UCSD-AML1 (cell line): Measurements from ENCODE around the gene TCERG1L.
"Not testable (repeated sequence)": the region's sequence is repeated elsewhere in the genome, so short reads cannot be mapped to it uniquely, and the experiment has no call there.

Experiments used
- DNase-seq: peaks from one replicate; lab custom pipeline; 2025; ENCODE audit not compliant: unreplicated experiment; lab: John Stamatoyannopoulos, UW

TCERG1L gene

DNA sequence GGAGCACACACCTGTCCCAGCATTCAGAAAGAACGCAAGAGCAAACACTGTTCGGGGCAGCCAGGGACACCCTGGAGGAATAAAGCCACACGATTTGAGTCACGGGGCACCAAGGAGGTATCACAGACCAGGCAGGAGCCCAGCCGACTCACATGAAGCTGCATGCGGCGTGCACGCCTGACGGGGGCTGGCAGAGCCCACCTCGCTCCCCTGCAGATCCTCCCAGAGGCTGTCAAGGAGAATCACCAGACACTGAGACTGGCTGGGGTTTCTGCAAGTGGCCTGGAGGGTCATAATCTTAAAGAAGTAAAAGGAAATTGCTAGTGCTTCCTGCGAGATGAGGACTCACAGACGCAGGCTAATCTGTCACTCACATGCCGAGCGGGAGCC is 61.6 kb downstream of the TCERG1L start:
- no peak for DNase-seq

DNA sequence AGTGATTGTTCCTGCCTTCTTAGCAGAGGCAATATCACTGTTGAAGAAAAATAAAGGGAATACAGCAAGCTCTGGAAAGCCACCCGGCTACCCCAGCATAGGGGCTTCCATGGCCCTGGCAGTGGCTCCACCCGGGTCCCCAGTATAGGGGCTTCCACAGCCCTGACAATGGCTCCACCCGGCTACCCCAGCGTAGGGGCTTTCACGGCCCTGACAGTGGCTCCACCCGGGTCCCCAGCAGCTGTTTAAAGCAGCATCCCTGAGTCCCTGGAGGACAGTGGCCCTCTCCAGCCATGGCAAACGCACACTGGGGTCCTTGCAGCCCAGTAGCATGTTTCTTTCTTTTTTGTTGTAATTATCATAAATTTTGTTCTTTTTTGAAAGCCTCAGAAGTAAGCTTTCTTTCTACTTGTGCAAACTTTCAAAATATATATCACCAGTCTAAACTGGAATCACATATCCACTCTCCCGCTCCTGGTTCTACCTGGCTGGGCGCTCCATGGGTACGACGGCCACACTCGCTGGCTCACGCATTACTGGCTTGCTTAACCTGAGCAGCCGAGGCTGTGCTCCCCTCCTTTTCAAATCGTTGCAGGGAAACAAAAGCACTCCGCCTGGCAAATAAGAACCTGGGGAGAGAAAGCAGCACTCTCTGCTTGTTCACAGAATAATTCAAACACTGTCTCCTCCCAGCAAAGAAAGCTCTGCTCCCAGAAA is 62.1 kb downstream of the TCERG1L start:
- no peak for DNase-seq

DNA sequence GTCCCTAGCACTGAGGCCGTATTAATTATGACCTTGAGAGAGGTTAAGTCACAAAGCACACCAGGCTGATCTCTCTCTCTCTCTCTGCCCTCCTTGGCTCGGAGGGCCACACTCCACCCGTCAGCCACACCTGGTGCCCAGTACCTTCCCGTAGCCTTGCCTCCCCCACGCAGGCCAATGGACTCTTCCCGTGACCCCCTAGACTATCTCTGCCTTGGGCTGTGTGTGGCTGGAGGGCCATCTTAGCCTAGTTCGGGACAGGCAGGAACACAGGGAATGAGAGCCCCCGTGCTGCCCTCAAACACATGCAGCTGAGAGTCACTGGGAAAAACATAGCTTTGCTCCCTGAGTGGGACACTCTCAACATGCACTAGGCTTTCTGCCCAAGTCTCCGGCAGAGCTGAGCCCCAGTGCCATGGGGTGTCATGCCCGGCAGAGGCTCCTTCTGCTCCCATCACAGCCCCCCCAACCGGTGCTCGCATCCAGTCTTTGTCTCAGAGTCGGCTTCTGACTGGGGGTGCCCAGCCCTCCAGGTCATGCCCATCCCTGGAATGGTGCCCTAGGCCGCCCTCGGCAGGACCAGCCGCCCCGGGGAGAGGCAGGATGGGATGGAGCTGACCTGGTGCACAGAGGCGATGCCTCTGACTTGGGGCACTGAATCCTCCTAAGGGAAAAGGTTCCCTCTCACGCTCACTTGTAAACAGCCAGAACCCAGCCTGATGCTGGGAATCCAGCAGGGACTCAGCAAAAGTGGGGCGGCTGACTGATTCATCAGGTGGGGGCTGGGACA is 63.0 kb downstream of the TCERG1L start:
- no peak for DNase-seq

DNA sequence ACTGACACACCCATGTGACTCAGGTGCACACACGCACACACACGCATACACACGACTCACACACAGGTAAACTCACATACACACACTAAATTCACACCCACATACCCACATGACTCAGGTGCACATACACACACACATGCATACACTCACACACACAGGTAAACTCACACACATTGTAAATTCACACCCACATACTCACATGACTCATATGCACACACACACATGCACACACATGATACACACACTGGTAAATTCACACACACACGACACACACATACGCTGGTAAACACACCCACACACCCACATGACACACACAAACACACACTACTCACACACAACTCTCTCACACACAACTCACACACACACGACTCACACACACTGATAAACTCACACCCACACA is 63.6 kb downstream of the TCERG1L start:
- no peak for DNase-seq

DNA sequence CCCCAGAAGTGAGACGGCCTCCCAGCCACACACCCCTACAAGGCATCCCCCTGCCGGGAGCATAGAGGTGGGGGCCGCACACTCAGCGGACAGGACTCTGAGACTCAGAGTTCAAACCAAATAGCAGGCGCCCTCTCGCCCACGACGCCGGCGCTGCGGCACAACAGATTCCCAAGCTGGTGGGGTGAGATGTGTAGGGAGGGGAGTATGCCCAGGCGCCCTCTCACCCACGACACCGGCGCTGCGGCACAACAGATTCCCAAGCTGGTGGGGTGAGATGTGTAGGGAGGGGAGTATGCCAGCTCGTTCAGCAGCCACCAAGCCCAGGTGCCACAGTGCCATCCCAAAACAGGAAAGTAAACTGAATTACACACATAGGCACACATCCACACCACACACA is 64.7 kb downstream of the TCERG1L start:
- no peak for DNase-seq

DNA sequence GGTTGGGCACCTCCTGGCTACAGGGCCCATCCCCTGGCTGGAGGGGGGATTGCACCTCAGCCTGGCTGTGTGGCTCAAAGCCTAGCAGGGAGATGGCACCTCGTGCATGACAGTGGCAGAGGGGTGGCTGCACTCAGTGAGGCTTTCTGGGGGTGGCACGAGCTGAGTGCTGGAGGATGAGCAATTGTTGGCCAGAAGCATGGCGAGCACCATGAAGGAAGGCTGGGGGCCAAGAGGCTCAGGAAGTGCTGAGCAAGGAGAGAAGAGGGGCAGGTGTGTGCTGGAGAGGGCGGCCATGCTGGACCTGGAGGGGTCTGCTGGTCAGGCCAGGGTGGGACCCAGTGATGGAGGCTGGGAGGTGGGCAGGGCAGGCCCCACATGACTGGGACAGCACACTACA is 65.4 kb downstream of the TCERG1L start:
- DNase-seq, result no peak

DNA sequence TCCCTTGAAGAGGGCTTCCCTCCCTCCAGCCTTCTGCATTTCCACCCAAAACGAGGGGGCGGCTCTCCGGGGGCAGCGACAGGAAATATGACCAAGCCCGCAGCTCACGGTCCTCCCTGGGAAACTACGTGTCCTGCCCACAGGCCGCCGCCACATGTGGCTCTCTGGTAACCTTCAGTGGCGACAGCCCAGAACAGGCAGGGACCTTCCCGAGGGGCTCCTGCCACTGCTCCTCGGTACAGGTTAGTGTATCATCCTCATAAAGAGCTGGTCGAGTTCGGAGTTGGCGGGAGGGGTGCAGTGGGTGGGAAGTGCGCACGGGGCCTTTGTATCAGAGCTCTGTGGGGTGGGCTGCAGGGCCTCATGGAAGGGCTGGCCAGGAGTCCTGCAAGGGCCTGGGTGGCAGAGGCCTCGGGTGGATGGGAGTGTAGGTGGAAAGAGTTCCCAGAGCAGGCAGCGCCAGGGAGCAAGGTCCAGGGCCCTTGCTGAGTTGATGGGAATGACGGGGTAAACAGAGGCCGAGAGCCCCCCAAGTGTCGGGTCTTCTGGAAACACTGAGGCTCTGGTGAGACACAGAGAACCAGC is 66.0 kb downstream of the TCERG1L start:
- no peak for DNase-seq

DNA sequence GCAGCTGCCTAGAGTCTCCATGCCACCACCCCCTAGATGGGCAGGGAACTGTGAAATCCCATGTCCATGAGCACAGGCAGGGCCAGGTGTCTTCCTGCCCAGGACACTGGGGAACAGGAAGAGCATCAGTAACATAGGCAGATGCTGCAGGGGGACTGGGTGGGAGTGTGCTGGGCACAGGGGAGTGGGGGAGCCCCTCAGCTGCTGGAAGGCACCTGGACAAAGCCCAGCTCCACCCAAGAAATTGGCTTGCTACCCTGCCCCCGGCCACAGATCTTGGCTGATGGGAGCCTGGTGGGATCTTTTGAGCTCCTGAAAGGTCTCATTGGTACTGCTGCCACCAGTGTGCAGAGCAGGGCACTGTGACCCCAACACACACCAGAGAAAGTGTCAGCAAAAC is 66.7 kb downstream of the TCERG1L start:
- DNase-seq, result no peak

DNA sequence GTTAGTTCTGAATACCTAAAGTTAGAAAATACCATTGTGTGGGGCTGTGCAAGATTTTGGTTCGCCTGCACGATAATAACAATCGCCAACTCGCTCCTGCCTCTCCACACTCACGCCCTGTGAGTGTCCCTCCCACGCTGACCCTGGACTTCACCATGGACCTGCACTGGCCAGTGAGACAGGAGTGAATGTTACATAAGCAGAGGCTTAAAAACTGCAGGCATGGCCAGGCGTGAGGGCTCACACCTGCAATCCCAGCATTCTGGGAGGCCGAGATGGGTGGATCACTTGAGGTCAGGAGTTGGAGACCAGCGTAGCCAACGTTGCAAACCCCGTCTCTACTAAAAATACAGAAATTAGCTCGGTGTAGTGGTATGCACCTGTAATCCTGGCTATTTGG is 68.4 kb downstream of the TCERG1L start:
- DNase-seq, result no peak

DNA sequence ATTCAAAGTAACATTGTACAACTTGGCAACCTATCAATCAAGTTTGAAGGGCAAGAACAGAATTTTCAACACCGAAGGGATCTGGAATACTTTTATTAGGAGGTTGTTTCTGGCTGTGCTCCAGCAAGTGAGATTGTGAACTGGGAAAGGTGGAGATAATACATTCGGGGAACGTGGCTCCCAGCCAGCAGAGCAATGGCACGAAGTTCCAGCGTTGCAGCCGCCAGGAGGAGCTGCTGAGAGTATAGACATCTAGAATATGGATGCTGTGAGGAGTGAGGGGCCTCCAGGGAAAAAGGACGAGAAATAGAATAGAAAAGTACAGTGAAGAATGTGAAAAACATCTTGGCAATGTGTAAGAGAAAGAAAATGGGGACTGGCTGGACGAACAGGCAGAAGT is 69.5 kb downstream of the TCERG1L start:
- peak; percentile 12 for DNase-seq

DNA sequence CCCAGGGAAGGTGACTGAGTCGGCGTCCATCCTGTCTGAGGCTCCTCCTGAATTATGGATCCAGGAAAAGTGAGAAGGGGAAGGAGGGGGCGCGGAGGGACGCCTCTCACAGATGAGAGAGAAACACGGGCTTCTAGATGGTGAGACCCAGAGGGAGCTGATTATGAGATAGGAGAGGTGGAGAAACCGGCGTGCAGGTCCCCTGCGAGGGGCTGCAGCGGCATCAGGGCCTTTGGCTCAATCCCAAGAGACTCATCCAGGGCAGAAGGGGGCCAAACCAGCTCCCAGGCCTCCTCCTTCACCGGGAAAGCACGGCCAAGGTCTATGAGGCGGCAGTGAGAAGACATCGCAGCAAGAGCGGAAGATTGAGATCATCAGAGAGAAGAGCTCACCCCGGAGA is 70.8 kb downstream of the TCERG1L start:
- DNase-seq, result no peak

DNA sequence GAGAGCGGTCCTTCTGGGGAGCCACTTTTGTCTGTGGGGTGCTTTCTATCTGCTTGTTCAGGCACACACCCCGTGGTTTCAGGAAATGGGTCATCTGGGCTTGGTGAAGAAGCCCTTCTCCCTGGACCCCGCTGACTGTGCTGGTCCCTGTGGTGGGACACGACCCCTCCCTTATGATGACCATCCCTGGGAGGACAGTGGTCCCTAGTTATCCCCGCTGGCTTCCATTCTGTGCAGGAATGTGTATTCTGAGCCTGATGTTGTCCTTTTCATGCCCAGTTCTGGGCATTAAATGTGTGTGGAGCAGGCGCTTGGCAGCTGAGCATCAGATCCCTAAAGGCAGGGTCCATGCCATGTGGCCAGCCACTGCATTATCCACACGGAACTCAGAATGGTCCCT is 71.6 kb downstream of the TCERG1L start:
- DNase-seq, result no peak

DNA sequence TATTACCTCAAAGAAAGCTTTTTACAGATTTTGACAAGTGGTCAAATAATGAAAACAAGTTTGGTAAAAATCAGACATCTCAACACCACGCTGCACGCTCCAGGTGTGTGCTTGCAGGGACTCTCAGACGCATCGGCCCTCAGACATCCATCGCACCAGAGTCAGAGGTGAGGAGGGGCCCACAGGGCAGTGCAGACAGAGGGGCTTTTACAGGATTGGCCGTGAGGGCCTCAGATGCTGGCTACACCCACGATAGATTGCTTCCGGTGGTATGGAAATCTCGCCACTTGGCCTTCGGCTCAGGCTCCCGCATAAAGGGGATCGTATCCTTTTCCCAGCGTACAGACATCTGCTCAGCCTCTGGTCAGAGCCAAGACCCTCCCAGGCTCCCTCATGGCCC is 72.1 kb downstream of the TCERG1L start:
- no peak for DNase-seq

DNA sequence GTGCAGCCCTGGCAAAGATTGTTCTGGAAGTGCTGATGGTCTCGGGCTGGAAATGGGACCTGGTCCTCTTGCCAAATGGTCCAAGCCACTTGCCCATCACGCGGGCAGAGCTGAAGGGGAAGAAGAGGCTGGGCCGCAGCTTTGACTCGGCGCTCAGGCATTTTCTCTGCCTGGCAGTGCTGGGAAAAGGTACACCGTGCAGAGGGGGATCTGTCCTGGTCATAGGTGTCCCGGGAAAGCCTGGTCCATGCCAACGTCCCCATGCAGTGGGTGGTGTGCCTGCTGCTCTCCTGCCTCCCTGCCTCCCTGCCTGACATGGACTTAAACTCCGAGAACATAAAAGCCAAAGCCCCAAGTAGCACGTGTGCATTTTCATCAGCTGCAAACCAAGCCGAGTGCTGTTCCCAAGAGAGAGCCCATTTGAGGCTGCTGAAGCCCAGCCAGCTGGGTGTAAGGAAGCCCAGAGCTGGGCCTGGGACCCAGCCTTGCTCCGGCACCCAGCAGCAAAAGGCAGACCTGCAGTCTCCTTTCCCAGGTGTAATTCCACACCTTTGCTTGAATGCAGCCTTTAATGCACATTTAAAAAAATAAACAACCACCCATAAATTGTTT is 72.7 kb downstream of the TCERG1L start:
- no peak for DNase-seq

DNA sequence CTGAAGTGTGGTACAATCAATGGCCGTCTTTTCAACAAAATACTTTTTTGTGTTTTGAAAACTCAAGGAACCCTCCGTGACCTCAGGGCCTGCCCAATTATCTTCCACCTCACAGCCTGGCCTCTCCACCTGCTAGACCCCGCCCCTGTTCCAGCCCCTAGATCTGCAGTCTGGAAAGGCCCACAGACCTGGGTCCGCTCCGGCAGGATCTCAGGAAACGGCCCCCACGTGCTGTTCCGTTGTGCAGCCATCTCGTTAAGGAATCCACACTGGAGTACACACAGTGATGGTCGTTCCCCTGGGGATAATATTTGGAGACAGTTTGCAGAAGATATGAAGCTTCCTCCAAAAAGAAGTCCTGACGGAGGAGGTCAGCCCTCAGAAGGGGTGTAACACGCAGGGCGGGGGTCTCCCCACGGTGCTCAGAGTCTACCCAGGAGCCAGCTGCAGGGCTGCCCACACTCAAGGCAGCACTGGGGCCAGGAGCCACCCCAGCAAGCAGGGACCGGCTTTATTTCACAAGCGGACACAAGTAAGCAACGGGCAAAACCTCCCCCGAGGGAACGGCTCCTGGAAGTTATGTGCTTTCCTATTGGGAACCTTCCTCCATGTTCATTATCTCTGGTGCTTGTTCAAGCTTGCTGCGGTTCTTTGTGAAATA is 73.4 kb downstream of the TCERG1L start:
- no peak for DNase-seq

DNA sequence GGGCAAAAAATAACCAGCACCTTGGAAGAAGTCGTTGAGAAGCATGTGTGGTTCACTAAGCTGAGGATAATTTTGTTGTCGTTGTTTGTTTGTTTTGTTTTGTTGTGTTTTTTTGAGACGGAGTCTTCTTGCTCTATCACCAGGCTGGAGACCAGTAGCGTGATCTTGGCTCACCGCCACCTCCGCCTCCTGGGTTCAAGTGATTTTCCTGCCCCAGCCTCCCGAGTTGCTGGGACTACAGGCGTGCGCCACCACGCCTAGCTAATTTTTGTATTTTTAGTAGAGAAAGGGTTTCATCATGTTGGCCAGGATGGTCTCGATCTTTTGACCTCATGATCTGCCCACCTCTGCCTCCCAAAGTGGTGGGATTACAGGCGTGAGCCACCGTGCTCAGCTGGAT is 76.9 kb downstream of the TCERG1L start:
- DNase-seq, result not testable (repeated sequence)

DNA sequence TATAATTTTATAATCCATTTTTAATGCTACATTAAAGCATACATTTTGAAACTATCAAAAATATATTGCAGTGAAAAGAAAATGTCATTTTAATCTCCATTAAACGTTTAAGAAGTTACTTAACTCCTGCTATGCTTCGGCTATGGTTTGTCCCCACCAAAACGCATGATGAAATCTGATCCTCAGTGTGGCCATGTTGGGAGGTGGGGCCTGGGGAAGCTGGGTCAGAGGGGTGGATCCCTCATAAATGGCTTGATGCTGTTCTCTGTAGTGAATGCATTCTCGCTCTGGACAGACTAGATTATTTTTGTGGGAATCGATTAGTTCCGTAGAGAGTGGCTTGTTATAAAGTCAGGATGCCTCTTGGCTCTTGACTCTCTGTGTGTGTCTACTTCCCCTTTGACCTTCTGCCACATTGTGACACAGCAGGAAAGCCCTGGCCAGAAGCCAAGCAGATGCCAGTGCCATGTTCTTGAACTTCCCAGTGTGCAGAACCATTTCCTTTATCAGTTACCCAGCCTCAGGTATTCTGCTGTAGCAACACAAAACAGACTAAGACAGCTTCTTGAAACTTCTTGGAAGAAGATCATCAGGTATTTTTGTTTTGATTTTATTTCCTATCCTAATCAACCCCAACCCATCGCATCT is 77.8 kb downstream of the TCERG1L start:
- no peak for DNase-seq

DNA sequence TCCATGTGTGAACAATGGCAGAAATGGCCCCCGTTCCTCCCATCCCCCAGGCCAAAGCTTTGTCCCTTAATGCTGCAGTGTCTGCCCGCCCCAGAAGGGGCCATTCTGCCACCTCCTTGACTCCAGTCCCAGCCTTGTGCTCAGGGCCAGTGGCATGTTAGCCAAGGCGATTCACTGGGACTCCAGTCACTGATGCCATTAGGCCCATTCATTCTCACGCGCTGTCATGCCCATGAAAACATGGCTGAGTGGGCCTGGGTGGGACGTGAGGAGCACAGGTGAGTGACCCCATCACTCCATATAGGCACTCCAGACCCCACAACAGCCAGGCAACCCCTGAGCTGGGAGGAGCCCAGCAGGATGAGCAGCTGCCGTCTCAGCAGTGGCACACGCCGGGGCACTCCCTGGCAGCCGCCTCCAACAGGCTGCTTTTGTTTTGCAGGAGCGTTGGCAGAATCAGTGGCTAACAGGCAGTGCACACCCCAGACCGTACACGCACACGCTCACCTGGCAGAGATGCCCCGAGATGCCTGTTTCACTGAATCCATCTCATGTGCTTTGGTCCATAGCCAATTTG is 79.5 kb downstream of the TCERG1L start:
- DNase-seq, result no peak

DNA sequence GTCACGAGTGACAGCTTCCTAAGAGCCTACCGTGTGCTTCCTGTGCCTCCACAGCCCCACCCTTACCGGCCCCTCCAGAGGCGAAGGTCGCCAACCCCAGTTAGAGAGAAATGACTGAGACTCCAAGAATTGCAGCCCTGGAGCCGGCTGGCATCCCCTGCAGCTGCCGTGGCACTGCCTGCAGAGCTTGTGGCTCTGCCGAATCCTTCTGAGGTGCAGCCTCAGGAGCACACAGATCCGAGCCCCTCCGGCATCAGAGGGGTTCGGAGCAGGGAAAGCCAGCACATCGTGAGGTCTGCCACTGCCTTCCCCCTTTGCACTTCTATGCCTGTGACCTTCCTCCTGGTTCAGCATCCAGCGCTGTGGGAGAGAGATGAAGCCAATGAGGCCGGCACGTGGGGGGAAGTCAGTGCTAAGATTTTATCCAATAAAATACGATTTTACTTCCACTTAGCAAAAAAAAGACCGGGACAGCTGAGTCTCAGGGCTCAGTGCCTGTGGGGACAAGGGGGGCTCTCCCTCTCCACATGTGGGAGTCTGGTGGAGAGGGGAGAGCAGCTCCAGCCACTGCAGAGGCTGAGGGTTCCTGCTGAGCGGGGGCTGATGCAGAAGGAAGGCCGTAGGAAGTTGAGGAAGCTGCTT is 80.1 kb downstream of the TCERG1L start:
- DNase-seq, result no peak
